NOMO-1 (cell line): ENCODE data around the gene MT1H.
"Not testable (repeated sequence)": the region's sequence is repeated elsewhere in the genome, so short reads cannot be mapped to it uniquely, and the experiment has no call there.

Source experiments
- DNase-seq, 2 experiments: peaks; one replicate each; lab custom pipeline; 2025; ENCODE audit not compliant: unreplicated experiment in 2 of 2; lab: John Stamatoyannopoulos, UW

MT1H gene

DNA sequence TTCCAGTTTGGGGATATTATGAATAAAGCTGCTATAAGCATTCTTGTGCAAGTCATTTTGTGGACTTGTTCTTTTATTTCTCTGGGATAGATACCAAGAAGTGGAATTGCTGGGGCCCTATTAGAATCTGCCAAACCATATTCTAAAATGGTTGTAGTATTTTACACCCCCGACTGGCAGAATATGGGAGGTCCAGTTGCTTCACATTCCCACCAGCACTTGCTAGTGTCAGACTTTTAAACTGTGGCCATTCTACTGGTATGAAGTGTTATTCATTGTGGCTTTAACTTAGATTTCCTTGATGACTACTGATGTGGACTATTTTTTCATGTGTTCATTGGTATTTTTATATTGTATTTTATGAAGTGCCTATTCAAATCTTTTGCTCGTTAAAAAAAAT lies 42.2 kb downstream of the MT1H start:
- no peak for DNase-seq

DNA sequence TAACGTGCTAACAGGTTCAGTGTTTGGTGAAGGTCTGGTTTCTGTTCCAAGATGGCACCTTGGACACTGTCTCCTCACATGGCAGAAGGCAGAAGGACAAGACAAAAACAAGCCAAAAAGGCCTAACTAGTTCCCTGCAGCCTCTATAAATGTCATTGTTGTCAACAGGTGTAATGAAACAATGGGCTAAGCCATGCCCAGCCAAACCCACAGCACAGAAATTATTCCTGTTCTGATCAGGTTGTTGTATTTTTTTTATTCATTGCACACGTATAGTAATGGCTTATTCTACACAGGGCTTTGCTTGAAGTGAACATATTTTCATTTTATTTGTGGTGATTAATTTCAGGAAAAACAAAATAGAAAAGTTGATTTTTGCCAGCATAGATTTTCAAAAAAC lies 44.2 kb downstream of the MT1H start:
- no peak for DNase-seq

DNA sequence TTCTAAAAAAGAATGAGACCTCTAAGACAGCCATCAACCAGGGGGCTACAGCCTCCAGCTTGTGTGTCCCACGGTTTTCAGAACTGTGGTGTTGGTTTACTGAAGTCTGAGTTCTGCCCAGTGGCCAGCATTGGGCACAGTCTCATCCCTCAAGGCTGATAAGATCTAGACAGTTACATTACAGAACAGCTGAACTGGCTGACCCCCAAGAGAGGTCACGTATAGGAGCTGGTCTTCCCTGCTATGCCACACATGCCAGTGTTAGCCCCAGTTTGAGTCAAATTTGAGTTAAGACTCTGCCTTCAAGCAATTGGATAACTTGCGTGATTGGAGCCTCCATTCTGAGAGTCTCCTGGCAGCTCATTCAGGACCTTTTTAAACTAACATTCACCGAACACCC lies 45.5 kb downstream of the MT1H start:
- DNase-seq, result no peak

DNA sequence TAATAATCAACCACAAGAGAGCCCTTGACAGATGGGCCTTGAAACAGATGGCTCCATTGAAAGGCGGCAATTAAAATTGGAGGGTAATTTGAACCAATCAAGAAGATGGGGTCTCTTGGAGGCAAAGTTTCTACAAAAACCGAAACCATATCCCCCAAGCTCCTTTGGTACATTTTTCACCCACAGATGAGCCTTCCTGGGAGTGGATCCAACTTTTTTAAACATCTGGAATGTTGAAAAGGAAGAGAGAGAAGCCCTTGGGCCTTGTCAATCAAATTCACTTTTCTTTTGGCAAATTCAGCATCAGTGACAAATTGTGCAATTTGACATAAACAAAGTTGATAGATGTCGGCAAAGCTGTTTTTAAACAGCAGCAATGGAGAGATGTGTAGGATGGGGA lies 47.1 kb downstream of the MT1H start:
- DNase-seq, result no peak

DNA sequence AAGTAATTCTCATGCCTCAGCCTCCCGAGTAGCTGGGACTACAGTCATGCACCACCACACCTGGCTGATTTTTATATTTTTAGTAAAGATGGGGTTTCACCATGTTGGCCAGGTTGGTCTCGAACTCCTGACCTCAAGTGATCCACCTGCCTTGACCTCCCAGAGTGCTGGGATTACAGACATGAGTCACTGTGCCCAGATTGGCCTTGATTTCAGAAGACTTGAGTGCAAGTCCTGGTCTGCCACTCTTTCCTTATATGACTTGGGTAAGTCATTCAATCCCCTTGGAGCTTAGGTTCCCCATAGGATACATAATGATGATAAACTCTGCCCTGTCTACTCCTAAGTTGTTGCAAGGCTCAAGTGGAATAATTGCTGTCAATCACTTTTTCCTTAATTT lies 47.9 kb downstream of the MT1H start:
- not testable (repeated sequence) for DNase-seq
